H9 (cell line): Measurements from ENCODE around the gene CPNE7. TPM values are rescaled to one million over a fixed set of nuclear protein-coding genes. Genes with fewer than 3 reads are reported as not detected.

Experiments used
- DNase-seq: peaks from one replicate; pipeline ENCODE4 v3.0.0-alpha.2; 2017
- H2AFZ ChIP-seq: one replicate; pipeline ENCODE4 v1.6.1; 2013; ENCODE audit warnings: mild to moderate bottlenecking, low read length, control low read depth, moderate library complexity
- H2AK5ac ChIP-seq: 2 replicates; pipeline ENCODE4 v1.6.1; 2013; ENCODE audit warnings: low read length, control low read depth, mixed read lengths; ENCODE audit not compliant: insufficient read length
- H2BK120ac ChIP-seq: one replicate; pipeline ENCODE4 v1.6.1; 2013; ENCODE audit warnings: low read depth, mild to moderate bottlenecking, low read length, control low read depth, inconsistent platforms; ENCODE audit not compliant: poor library complexity, severe bottlenecking
- H2BK12ac ChIP-seq: 2 replicates; pipeline ENCODE4 v1.6.1; 2013; ENCODE audit warnings: low read length, control low read depth, mixed read lengths, low read depth; ENCODE audit not compliant: insufficient read length
- H2BK15ac ChIP-seq: 2 replicates; pipeline ENCODE4 v1.6.1; 2013; ENCODE audit warnings: low read depth, low read length, control low read depth
- H2BK20ac ChIP-seq: one replicate; pipeline ENCODE4 v1.6.1; 2013; ENCODE audit warnings: low read depth, mild to moderate bottlenecking, low read length, control low read depth, inconsistent platforms; ENCODE audit not compliant: poor library complexity, severe bottlenecking
- H2BK5ac ChIP-seq: 2 replicates; pipeline ENCODE4 v1.6.1; 2013; ENCODE audit warnings: low read length, control low read depth, mixed read lengths; ENCODE audit not compliant: insufficient read length
- H3K14ac ChIP-seq: 2 replicates; pipeline ENCODE4 v1.6.1; 2013; ENCODE audit warnings: low read length, control low read depth; ENCODE audit not compliant: insufficient read depth
- H3K18ac ChIP-seq: 2 replicates; pipeline ENCODE4 v1.6.1; 2013; ENCODE audit warnings: low read depth, mild to moderate bottlenecking, mixed read lengths, low read length, control low read depth; ENCODE audit not compliant: insufficient read length
- H3K23ac ChIP-seq: 2 replicates; pipeline ENCODE4 v1.6.1; 2013; ENCODE audit warnings: low read length, control low read depth, mixed read lengths, low read depth; ENCODE audit not compliant: insufficient read length
- H3K23me2 ChIP-seq: 2 replicates; pipeline ENCODE4 v1.6.1; 2013; ENCODE audit warnings: low read depth, mild to moderate bottlenecking, mixed read lengths, low read length, control low read depth; ENCODE audit not compliant: insufficient read length, poor library complexity, severe bottlenecking
- H3K27ac ChIP-seq: 2 replicates; pipeline ENCODE4 v1.5.1; 2013; ENCODE audit warnings: low read length, control low read depth, mixed read lengths, low read depth; ENCODE audit not compliant: insufficient read length
- H3K27me3 ChIP-seq: 2 replicates; pipeline ENCODE4 v1.6.1; 2013; ENCODE audit warnings: low read length, control low read depth, inconsistent platforms; ENCODE audit not compliant: insufficient read depth
- H3K4ac ChIP-seq: 2 replicates; pipeline ENCODE4 v1.6.1; 2013; ENCODE audit warnings: low read depth, mild to moderate bottlenecking, control low read depth, inconsistent platforms, low read length, moderate library complexity
- H3K4me1 ChIP-seq: 2 replicates; pipeline ENCODE4 v1.6.1; 2013; ENCODE audit warnings: low read length, control low read depth, inconsistent platforms; ENCODE audit not compliant: insufficient read depth
- H3K4me2 ChIP-seq: 2 replicates; pipeline ENCODE4 v1.6.1; 2013; ENCODE audit warnings: low read length, control low read depth, mixed read lengths; ENCODE audit not compliant: insufficient read length, insufficient read depth
- H3K56ac ChIP-seq: 2 replicates; pipeline ENCODE4 v1.6.1; 2013; ENCODE audit warnings: low read depth, mild to moderate bottlenecking, mixed read lengths, low read length, control low read depth; ENCODE audit not compliant: insufficient read length
- H3K79me1 ChIP-seq: 2 replicates; pipeline ENCODE4 v1.6.1; 2013; ENCODE audit warnings: low read depth, mild to moderate bottlenecking, moderate library complexity, low read length, control low read depth, inconsistent platforms; ENCODE audit not compliant: insufficient read depth, poor library complexity, severe bottlenecking
- H3K79me2 ChIP-seq: 2 replicates; pipeline ENCODE4 v1.6.1; 2013; ENCODE audit warnings: low read length, control low read depth, inconsistent platforms; ENCODE audit not compliant: insufficient read depth
- H3K9ac ChIP-seq: 2 replicates; pipeline ENCODE4 v1.6.1; 2013; ENCODE audit warnings: low read length, control low read depth, mixed read lengths; ENCODE audit not compliant: insufficient read length; ENCODE audit errors: extremely low read depth
- H3K9me3 ChIP-seq: one replicate; pipeline ENCODE4 v1.6.1; 2013; ENCODE audit warnings: low read depth, low read length, inconsistent platforms; ENCODE audit not compliant: control insufficient read depth
- H3T11ph ChIP-seq: one replicate; pipeline ENCODE4 v1.6.1; 2013; ENCODE audit warnings: mild to moderate bottlenecking, low read length, control low read depth, inconsistent platforms
- H4K20me1 ChIP-seq: one replicate; pipeline ENCODE4 v1.6.1; 2013; ENCODE audit not compliant: control insufficient read depth, insufficient read length, insufficient read depth
- H4K5ac ChIP-seq: 2 replicates; pipeline ENCODE4 v1.6.1; 2013; ENCODE audit warnings: low read depth, mild to moderate bottlenecking, mixed read lengths, low read length, control low read depth; ENCODE audit not compliant: insufficient read length
- H4K8ac ChIP-seq: replicated peaks from 2 replicates; pipeline ENCODE4 v1.6.1; 2013; ENCODE audit warnings: low read length, control low read depth, mixed read lengths, low read depth; ENCODE audit not compliant: insufficient read length
- H4K91ac ChIP-seq: 2 replicates; pipeline ENCODE4 v1.6.1; 2013; ENCODE audit warnings: low read depth, mild to moderate bottlenecking, moderate library complexity, mixed read lengths, low read length, control low read depth; ENCODE audit not compliant: insufficient read length
- H3K27ac Mint-ChIP-seq, 3 experiments: 2 replicates in 2 of 3; 3 replicates in 1 of 3; pipeline ENCODE4 v1.8.0; 2020 to 2021; ENCODE audit warnings: mixed read lengths in 3 of 3, mild to moderate bottlenecking in 1 of 3, moderate library complexity in 1 of 3
- H3K27me3 Mint-ChIP-seq: 2 replicates; pipeline ENCODE4 v1.8.0; 2021; ENCODE audit warnings: low read depth, mild to moderate bottlenecking, moderate library complexity, mixed read lengths
- H3K36me3 Mint-ChIP-seq, 3 experiments: 2 replicates in 2 of 3; 3 replicates in 1 of 3; pipeline ENCODE4 v1.8.0; 2020 to 2021; ENCODE audit warnings: low read depth in 3 of 3, mixed read lengths in 3 of 3; ENCODE audit not compliant: insufficient read depth in 1 of 3
- H3K4me1 Mint-ChIP-seq, 2 experiments: 2 replicates each; pipeline ENCODE4 v1.8.0; 2020; ENCODE audit warnings: mixed read lengths in 2 of 2
- H3K4me3 Mint-ChIP-seq, 2 experiments: 2 replicates in 1 of 2; 3 replicates in 1 of 2; pipeline ENCODE4 v1.8.0; 2020 to 2021; ENCODE audit warnings: mild to moderate bottlenecking in 2 of 2, mixed read lengths in 2 of 2, moderate library complexity in 1 of 2
- H3K9me3 Mint-ChIP-seq, 2 experiments: 2 replicates in 1 of 2; 3 replicates in 1 of 2; pipeline ENCODE4 v1.8.0; 2020; ENCODE audit warnings: mild to moderate bottlenecking in 2 of 2, mixed read lengths in 2 of 2, moderate library complexity in 1 of 2
- WGBS: extraction: QIAGEN DNeasy Blood & Tissue Kit; methylation state at CpG from one replicate; pipeline ENCODE4 v1.1.7; 2013; ENCODE audit warnings: missing lambda C conversion rate, low lambda C conversion rate, mixed read lengths; ENCODE audit not compliant: insufficient read length; ENCODE audit errors: extremely low coverage; 5-methylcytosine and 5-hydroxymethylcytosine counted together
- total RNA-seq: library from RNA; stranded (reverse); gene quantifications from 2 replicates; pipeline ENCODE4 v1.2.1, GENCODE V29; 2021
- TF ChIP-seq, protein P1 (sequence below): fragments of 200-600 bp; sonication (generic); conservative IDR thresholded peaks from 3 replicates; pipeline ENCODE4 v1.8.0; 2021; ENCODE audit warnings: antibody characterized with exemption, mild to moderate bottlenecking

Gene CPNE7
- total RNA-seq, 1 experiment from 2014 or later, result 23.4 TPM

GRCh38 chr16:89547291-89547690, 28.3 kb upstream of the CPNE7 start:
- no peak overlapping the region for H3K27ac ChIP-seq
- no peak overlapping the region for H4K91ac ChIP-seq
- no peak overlapping the region for H3K56ac ChIP-seq
- no CpG with 5 or more reads among the region's 17 CpGs for WGBS
- H2BK120ac ChIP-seq, result no peak overlapping the region
- H3K9me3 Mint-ChIP-seq, result no peaks in the 10 kb centered on the region; a peak in 1 of 5 replicates
- no peak overlapping the region for H2BK15ac ChIP-seq
- H3K4ac ChIP-seq, result no peak overlapping the region
- no peaks in the 10 kb centered on the region for H3K79me1 ChIP-seq
- H3K9ac ChIP-seq, result no peak overlapping the region
- H4K20me1 ChIP-seq, result no peaks in the 10 kb centered on the region
- no peak overlapping the region for H3K14ac ChIP-seq
- no peaks in the 10 kb centered on the region for H3K9me3 ChIP-seq
- peaks cover 18 to 79% (median 78%) of the 10 kb centered on the region in 3 experiments; a peak in 5 of 7 replicates for H3K36me3 Mint-ChIP-seq
- H3K4me3 Mint-ChIP-seq, result no peak overlapping the region
- no peak overlapping the region for H4K8ac ChIP-seq
- no peak overlapping the region for H3K27ac Mint-ChIP-seq
- no peak overlapping the region for H2BK12ac ChIP-seq
- no peak overlapping the region for H2AFZ ChIP-seq
- no peaks in the 10 kb centered on the region for H3K27me3 ChIP-seq
- no peak overlapping the region for H2BK5ac ChIP-seq
- no peak overlapping the region for H3K18ac ChIP-seq
- no peak overlapping the region for H3K4me2 ChIP-seq
- no peak overlapping the region for H2BK20ac ChIP-seq
- no peaks in the 10 kb centered on the region for H3K4me1 ChIP-seq
- no peaks in the 10 kb centered on the region for H3K79me2 ChIP-seq
- no peak overlapping the region for H2AK5ac ChIP-seq
- H3K4me1 Mint-ChIP-seq, result no peaks in the 10 kb centered on the region
- DNase-seq, result no peak
- H3T11ph ChIP-seq, result no peak overlapping the region
- no peak overlapping the region for H4K5ac ChIP-seq
- no peaks in the 10 kb centered on the region for H3K23me2 ChIP-seq
- H3K23ac ChIP-seq, result no peak overlapping the region
- H3K27me3 Mint-ChIP-seq, result no peaks in the 10 kb centered on the region
- TF ChIP-seq, protein P1, sequence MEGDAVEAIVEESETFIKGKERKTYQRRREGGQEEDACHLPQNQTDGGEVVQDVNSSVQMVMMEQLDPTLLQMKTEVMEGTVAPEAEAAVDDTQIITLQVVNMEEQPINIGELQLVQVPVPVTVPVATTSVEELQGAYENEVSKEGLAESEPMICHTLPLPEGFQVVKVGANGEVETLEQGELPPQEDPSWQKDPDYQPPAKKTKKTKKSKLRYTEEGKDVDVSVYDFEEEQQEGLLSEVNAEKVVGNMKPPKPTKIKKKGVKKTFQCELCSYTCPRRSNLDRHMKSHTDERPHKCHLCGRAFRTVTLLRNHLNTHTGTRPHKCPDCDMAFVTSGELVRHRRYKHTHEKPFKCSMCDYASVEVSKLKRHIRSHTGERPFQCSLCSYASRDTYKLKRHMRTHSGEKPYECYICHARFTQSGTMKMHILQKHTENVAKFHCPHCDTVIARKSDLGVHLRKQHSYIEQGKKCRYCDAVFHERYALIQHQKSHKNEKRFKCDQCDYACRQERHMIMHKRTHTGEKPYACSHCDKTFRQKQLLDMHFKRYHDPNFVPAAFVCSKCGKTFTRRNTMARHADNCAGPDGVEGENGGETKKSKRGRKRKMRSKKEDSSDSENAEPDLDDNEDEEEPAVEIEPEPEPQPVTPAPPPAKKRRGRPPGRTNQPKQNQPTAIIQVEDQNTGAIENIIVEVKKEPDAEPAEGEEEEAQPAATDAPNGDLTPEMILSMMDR, result no peak
